Epithelial cell of esophagus (primary cell): ENCODE measurements around the gene FUT3.
"Not testable (repeated sequence)": the region's sequence is repeated elsewhere in the genome, so short reads cannot be mapped to it uniquely, and the experiment has no call there.

ENCODE experiments used
- DNase-seq: peaks from one replicate; pipeline ENCODE4 v3.0.0; 2010; ENCODE audit warnings: low read depth
- H3K4me3 ChIP-seq: 2 replicates; pipeline ENCODE4 v1.5.1; 2011; ENCODE audit warnings: mild to moderate bottlenecking, low read length, control low read depth
- CTCF ChIP-seq: IDR thresholded peaks from 2 replicates; pipeline ENCODE4 v1.5.1; 2011; ENCODE audit warnings: low read depth, mild to moderate bottlenecking, low read length, control low read depth, inconsistent platforms; ENCODE audit not compliant: insufficient read depth; ENCODE audit errors: missing control alignments

The FUT3 gene

GRCh38 chr19:5891572-5891937, 40.3 kb upstream of the FUT3 start:
- no peak for TF ChIP-seq CTCF
- no peak for DNase-seq
- H3K4me3 ChIP-seq, result no peak overlapping the region

GRCh38 chr19:5890099-5890498, 38.9 kb upstream of the FUT3 start:
- no peak overlapping the region for H3K4me3 ChIP-seq
- no peak for DNase-seq
- TF ChIP-seq CTCF, result no peak

- DNase-seq, result no peak
- no peak for TF ChIP-seq CTCF
- H3K4me3 ChIP-seq, result no peak overlapping the region
These were observed 38.2 kb upstream of the FUT3 start for GRCh38 chr19:5889288-5889971.

- H3K4me3 ChIP-seq, result not testable (repeated sequence)
- DNase-seq, result peak; percentile 53
These were observed 33.0 kb upstream of the FUT3 start for GRCh38 chr19:5884065-5884811.

GRCh38 chr19:5883157-5883873, 32.1 kb upstream of the FUT3 start:
- peak; percentile 35 for DNase-seq
- H3K4me3 ChIP-seq, result not testable (repeated sequence)

GRCh38 chr19:5882421-5882968, 31.2 kb upstream of the FUT3 start:
- no peak for TF ChIP-seq CTCF
- no peak for DNase-seq
- H3K4me3 ChIP-seq, result no peak overlapping the region

GRCh38 chr19:5881543-5882299, 30.5 kb upstream of the FUT3 start:
- no peak overlapping the region for H3K4me3 ChIP-seq
- no peak for DNase-seq
- no peak for TF ChIP-seq CTCF
